ENCODE data around the gene NLE1.
"Not testable (repeated sequence)": the region's sequence is repeated elsewhere in the genome, so short reads cannot be mapped to it uniquely, and the experiment has no call there.

Gene NLE1

GRCh38 chr17:35094902-35095301 lies 47.2 kb downstream of the NLE1 start:
- H3K4me3 Mint-ChIP-seq = no peak overlapping the region
- H3K9me3 Mint-ChIP-seq = no peaks in the 10 kb centered on the region
- H3K27me3 Mint-ChIP-seq = no peaks in the 10 kb centered on the region
- peaks cover 28% of the 10 kb centered on the region for H3K36me3 Mint-ChIP-seq (ENCODE audit: low read depth)
- peak overlapping the region; percentile 47 for H3K27ac Mint-ChIP-seq
- peaks cover 24% of the 10 kb centered on the region for H3K4me1 Mint-ChIP-seq (ENCODE audit: low read depth)
- DNase-seq = no peak

DNA sequence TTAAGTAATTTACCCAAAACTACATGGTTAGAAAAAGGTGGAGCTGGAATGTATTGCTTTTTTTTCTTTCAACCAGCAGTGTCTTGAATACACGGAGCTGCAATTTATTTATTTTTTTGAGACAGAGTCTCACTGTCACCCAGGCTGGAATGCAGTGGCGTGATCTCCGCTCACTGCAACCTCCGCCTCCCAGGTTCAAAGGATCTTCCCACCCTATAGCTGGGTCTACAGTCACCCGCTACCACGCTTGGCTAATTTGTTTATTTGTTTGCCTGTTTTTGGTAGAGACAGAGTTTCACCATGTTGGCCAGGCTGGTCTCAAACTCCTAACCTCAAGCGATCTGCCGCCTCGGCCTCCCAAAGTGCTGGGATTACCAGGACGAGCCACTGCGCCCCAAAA lies 51.4 kb downstream of the NLE1 start:
- not testable (repeated sequence) for H3K4me3 Mint-ChIP-seq
- Mint-ChIP-seq H3K36me3 (ENCODE audit: low read depth) (peaks cover 16% of the 10 kb centered on the region), H3K27ac (peak overlapping the region; percentile 97)

DNA sequence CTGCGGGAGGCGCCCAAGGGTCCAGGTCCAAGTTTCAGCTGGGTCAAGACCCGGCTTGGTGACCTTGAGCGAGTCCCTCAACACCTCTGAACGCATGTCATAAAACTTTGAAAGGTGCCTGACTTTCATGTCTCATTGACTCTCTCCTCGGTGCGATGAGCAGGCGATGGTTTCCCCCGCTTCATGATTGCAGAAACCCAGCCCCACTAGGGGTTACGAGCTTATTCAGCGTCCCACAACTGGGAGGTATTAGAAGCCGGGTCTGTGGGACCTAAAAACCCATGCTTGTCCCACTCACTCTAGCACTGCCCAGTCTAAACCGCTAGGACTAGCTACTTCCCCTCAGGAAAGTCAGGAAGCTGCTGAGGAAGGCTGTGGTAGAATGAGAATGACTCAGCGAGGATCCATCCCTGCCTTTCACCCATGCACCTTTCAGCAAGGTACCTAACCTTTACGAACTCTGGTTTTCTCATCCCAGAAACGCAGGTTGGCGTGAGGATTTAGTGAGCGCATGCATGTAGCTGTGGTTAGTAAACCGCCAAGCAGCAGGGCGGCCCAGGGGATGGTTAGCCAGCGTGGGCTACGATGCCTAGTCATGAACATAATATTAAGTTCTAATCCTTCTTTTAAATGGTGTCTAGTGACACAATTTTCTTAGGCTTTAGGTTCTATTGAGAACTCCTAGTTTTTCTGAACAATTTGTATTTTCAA lies 52.4 kb downstream of the NLE1 start:
- Mint-ChIP-seq H3K36me3 (ENCODE audit: low read depth) (peaks cover 14% of the 10 kb centered on the region), H3K4me3 (peak overlapping the region; percentile 79), H3K9me3 (no peaks in the 10 kb centered on the region), H3K27me3 (no peaks in the 10 kb centered on the region), H3K4me1 (ENCODE audit: low read depth) (peaks cover 57% of the 10 kb centered on the region), H3K27ac (peak overlapping the region; percentile 97)
- no peak for DNase-seq

More for the DNA sequence above, 51.4 kb downstream of the NLE1 start:
- H3K4me1 Mint-ChIP-seq (ENCODE audit: low read depth) = peaks cover 52% of the 10 kb centered on the region
- H3K9me3 Mint-ChIP-seq, H3K27me3 Mint-ChIP-seq, DNase-seq: not testable (repeated sequence)

DNA sequence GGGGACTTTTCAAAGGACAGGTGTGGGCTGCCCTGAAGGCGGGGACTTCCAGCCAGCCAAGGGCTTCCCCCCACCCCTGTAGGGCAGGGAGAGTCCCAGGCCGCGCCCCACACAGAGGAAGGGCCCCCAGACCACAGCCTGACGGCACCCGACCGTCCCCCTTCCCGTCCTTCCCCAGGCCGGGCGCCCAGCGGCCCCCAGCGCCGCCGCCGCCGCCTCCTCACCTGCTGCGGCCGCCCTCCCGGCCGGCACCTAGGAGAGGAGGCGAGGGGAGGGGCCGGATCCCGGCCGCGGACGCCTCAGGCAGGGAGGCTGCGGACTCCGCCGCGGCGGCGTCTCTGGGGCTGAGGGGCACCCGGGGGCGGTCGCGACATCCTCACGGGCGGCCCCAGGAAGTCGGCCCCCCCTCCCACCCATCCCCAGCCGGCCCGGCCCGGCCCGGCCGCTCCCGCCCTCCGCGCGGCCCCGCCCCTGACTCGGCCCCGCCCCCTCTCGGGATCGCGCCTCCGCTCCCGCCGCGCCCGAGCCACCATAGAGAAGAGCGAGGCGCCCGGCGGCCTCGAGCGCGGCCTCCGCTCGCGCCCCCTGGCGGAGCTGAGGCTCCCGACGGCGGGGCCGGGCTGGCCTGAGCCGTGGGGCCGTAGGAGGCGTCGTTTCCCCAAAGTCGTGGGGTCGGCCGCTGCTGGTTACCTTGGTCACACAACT lies 53.1 kb downstream of the NLE1 start:
- H3K27ac Mint-ChIP-seq = peak overlapping the region; percentile 97
- peaks cover 12% of the 10 kb centered on the region for H3K36me3 Mint-ChIP-seq (ENCODE audit: low read depth)
- no peaks in the 10 kb centered on the region for H3K9me3 Mint-ChIP-seq
- peak overlapping the region; percentile 89 for H3K4me3 Mint-ChIP-seq
- H3K27me3 Mint-ChIP-seq = no peaks in the 10 kb centered on the region
- DNase-seq = peak; percentile 96
- H3K4me1 Mint-ChIP-seq (ENCODE audit: low read depth) = peaks cover 63% of the 10 kb centered on the region

- Mint-ChIP-seq H3K27ac (peak overlapping the region; percentile 92), H3K27me3 (no peaks in the 10 kb centered on the region), H3K36me3 (ENCODE audit: low read depth) (peaks cover 12% of the 10 kb centered on the region), H3K4me1 (ENCODE audit: low read depth) (peaks cover 69% of the 10 kb centered on the region), H3K4me3 (peak overlapping the region; percentile 89), H3K9me3 (no peaks in the 10 kb centered on the region)
- no peak for DNase-seq
These were observed 53.7 kb downstream of the NLE1 start for GRCh38 chr17:35088356-35088880.

- Mint-ChIP-seq H3K27ac (peak overlapping the region; percentile 92), H3K9me3 (no peaks in the 10 kb centered on the region), H3K4me3 (peak overlapping the region; percentile 89), H3K36me3 (ENCODE audit: low read depth) (peaks cover 12% of the 10 kb centered on the region), H3K4me1 (ENCODE audit: low read depth) (peaks cover 75% of the 10 kb centered on the region), H3K27me3 (no peaks in the 10 kb centered on the region)
- DNase-seq = peak; percentile 44
These were observed 54.3 kb downstream of the NLE1 start for GRCh38 chr17:35087731-35088355.

- H3K9me3 Mint-ChIP-seq = no peaks in the 10 kb centered on the region
- peaks cover 83% of the 10 kb centered on the region for H3K4me1 Mint-ChIP-seq (ENCODE audit: low read depth)
- H3K4me3 Mint-ChIP-seq = peak overlapping the region; percentile 89
- no peaks in the 10 kb centered on the region for H3K27me3 Mint-ChIP-seq
- peak overlapping the region; percentile 92 for H3K27ac Mint-ChIP-seq
- peaks cover 12% of the 10 kb centered on the region for H3K36me3 Mint-ChIP-seq (ENCODE audit: low read depth)
- DNase-seq = no peak
These were observed 55.1 kb downstream of the NLE1 start for GRCh38 chr17:35086931-35087573.

- Mint-ChIP-seq H3K9me3 (no peaks in the 10 kb centered on the region), H3K27ac (peak overlapping the region; percentile 55), H3K4me1 (ENCODE audit: low read depth) (peaks cover 89% of the 10 kb centered on the region), H3K4me3 (peak overlapping the region; percentile 89), H3K27me3 (no peaks in the 10 kb centered on the region), H3K36me3 (ENCODE audit: low read depth) (peaks cover 12% of the 10 kb centered on the region)
- no peak for DNase-seq
These were observed 55.9 kb downstream of the NLE1 start for GRCh38 chr17:35086164-35086563.

GRCh38 chr17:35084987-35085386 lies 57.1 kb downstream of the NLE1 start:
- Mint-ChIP-seq H3K27me3 (no peaks in the 10 kb centered on the region), H3K9me3 (no peaks in the 10 kb centered on the region), H3K4me3 (peak overlapping the region; percentile 26), H3K27ac (peak overlapping the region; percentile 78), H3K4me1 (ENCODE audit: low read depth) (peaks cover 89% of the 10 kb centered on the region), H3K36me3 (ENCODE audit: low read depth) (peaks cover 12% of the 10 kb centered on the region)
- no peak for DNase-seq

- H3K4me1 Mint-ChIP-seq (ENCODE audit: low read depth) = peaks cover 89% of the 10 kb centered on the region
- H3K9me3 Mint-ChIP-seq = no peaks in the 10 kb centered on the region
- H3K27me3 Mint-ChIP-seq = no peaks in the 10 kb centered on the region
- peak overlapping the region; percentile 95 for H3K27ac Mint-ChIP-seq
- H3K36me3 Mint-ChIP-seq (ENCODE audit: low read depth) = peaks cover 7% of the 10 kb centered on the region
- no peak for DNase-seq
- peak overlapping the region; percentile 20 for H3K4me3 Mint-ChIP-seq
These were observed 59.0 kb downstream of the NLE1 start for GRCh38 chr17:35083071-35083470.

GRCh38 chr17:35082073-35082657 lies 59.9 kb downstream of the NLE1 start:
- Mint-ChIP-seq H3K4me1 (ENCODE audit: low read depth) (peaks cover 88% of the 10 kb centered on the region), H3K4me3 (peak overlapping the region; percentile 20), H3K9me3 (no peaks in the 10 kb centered on the region), H3K27ac (peak overlapping the region; percentile 95), H3K27me3 (no peaks in the 10 kb centered on the region), H3K36me3 (ENCODE audit: low read depth) (peaks cover 4% of the 10 kb centered on the region)
- DNase-seq = no peak

DNA sequence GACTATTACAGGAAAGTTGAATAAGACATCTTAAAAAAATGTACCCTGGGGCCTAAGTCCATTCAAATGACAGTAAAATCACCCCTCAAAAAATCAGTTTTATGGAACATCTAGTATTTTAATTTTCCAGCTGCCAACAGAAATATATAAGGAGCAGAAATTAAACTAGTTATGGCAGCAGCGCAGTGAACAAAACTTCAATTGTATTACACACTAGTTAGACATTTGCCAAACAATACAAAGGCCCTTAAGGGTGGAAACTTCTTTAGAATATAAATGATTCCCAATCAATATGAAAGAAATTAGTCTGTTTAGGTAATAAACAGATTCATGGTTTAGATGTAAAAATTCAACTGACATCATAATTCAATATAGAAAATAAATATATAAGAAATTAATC lies 60.5 kb downstream of the NLE1 start:
- peaks cover 4% of the 10 kb centered on the region for H3K36me3 Mint-ChIP-seq (ENCODE audit: low read depth)
- peaks cover 87% of the 10 kb centered on the region for H3K4me1 Mint-ChIP-seq (ENCODE audit: low read depth)
- no peak overlapping the region for H3K4me3 Mint-ChIP-seq
- no peaks in the 10 kb centered on the region for H3K27me3 Mint-ChIP-seq
- H3K9me3 Mint-ChIP-seq = no peaks in the 10 kb centered on the region
- H3K27ac Mint-ChIP-seq = peak overlapping the region; percentile 73
- DNase-seq = no peak

GRCh38 chr17:35080536-35080935 lies 61.6 kb downstream of the NLE1 start:
- Mint-ChIP-seq H3K4me3 (peak overlapping the region; percentile 37), H3K4me1 (ENCODE audit: low read depth) (peaks cover 79% of the 10 kb centered on the region), H3K36me3 (ENCODE audit: low read depth) (peaks cover 4% of the 10 kb centered on the region), H3K9me3 (no peaks in the 10 kb centered on the region), H3K27me3 (no peaks in the 10 kb centered on the region), H3K27ac (peak overlapping the region; percentile 73)
- DNase-seq = no peak

Data from activated T-cell treated with anti-CD3 and anti-CD28 coated beads, Interleukin-2, amount 50 U/mL, for 24 hours (primary cell).